Smooth muscle cell of the brain vasculature (primary cell): Measurements from ENCODE around the gene ZFC3H1.

Source experiments
- DNase-seq: peaks from one replicate; pipeline ENCODE4 v3.0.0-alpha.2; 2012; ENCODE audit warnings: low read depth, low spot score

ZFC3H1 gene

DNA sequence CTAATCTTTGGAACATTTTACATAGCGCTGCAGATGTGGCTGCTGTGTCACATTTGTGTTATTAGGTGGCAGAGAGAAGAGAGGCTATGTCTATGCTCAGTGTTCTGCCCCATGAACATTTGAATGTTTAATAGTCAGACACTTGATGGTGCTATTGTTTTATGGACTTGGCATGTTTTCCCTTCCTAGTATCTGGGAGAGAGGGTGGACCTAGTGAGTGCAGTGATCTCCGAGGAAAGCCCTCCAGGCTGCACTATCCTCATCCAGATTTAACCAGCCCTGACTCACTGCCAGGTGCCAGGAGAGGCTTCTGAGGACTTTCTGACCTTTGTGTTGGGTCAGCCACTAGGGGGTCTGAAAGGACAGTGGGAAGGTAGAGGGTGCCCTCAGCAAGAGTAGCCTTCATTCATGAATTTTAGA, 24.3 kb downstream of the ZFC3H1 start:
- DNase-seq, result no peak

DNA sequence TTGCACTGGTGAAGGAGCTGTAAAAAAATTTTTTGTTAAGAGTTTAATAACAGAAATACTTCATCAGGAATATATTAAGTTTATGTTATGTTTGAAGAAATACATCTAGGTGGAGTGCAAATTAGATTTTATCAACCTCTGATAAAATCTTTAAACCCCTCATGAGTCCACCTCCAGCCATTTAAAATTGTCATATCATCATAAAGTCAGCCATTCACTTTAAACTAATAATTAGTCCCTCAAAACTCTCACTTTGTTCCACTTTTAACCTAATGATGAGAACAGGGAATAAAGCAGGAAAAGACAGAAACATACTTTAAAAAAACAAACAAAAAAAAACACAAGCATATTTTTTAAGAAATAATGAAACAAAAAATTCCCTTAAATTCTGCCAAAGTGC, 25.1 kb downstream of the ZFC3H1 start:
- no peak for DNase-seq

- DNase-seq, result peak; percentile 26
Observed at GRCh38 chr12:71636704-71637115, 26.9 kb downstream of the ZFC3H1 start.

DNA sequence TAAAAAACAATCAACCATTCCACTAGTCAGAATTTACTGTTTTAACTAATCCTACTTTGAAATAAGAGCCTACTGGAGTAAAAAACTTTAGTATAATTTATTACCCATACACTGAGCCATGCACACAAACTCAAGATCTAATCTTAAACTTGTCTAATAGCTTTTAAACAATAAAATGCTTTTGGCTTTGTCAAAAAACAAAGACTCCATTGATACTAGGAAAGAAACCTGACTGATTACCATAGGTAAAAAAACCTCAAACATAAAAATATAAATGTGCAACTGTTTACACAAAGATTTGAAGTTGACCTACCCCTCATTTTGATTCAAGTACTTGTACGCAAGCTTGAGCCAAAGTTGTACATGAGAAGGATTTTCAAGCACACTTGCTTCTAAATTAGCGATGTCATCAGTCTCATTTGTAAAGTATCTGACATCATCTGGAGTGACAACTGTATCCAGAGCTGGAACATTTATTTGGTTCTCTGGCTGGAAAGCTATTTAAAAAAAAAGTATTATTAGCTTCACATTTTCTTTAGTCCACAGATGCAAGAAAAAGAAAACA, 36.1 kb downstream of the ZFC3H1 start:
- DNase-seq, result no peak

GRCh38 chr12:71626768-71627167, 36.9 kb downstream of the ZFC3H1 start:
- DNase-seq, result no peak

GRCh38 chr12:71626098-71626497, 37.5 kb downstream of the ZFC3H1 start:
- no peak for DNase-seq

DNA sequence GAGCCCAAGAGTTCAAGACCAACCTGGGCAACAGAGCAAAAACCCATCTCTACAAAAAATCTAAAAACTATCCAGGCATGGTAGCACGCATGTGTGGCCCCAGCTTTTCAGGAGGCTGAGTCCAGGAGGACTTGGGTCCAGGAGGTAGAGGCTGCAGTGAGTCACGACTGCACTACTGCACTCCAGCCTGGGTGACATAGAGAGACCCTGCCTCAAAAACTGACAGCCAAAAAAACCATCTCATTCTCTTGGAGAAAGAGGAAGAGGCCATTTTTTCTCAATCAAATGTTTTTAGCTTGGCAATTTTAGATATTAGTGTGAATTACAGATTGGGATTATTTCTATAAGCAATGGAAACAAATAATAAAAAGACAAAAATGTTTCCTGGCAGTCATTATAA, 38.2 kb downstream of the ZFC3H1 start:
- no peak for DNase-seq

GRCh38 chr12:71621938-71622337, 41.7 kb downstream of the ZFC3H1 start:
- DNase-seq, result no peak

DNA sequence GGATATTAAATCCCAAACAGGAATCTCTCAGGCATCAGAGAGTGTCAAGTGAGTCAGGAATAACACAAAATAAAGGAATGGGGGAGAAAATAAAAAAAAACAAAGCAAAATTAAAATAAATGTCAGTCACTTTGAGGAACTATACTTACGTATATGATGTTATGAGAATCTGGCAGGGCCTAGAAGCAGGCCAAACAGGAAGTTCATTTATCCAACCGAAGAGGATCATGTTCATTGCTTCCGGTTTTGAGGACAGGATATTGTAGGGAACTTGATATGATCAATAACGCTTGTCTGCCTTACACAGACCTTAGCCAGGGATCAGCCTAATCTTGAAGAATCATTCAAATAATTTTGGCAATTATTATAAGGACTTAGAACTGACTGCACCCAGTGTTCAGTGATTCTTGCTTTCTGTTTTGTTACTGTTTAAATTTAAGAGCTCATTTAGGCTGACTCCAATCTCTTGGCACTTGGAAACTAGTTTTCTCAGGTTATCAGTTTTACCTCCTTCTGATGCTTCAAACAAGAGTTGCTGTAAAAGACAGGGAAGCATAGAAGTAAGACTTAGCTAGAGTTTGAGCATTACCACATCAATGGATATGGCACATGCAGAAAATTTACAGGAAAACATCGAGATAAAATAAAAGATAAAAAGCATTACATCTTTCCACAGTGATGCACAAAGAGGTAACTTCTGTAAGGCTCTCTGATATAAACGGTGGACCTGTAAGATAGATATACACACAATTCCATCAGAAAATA, 53.4 kb downstream of the ZFC3H1 start:
- no peak for DNase-seq

GRCh38 chr12:71607494-71608330, 55.9 kb downstream of the ZFC3H1 start:
- DNase-seq, result no peak

- no peak for DNase-seq
Observed at GRCh38 chr12:71605039-71605438, 58.6 kb downstream of the ZFC3H1 start.

- DNase-seq, result no peak
Observed at GRCh38 chr12:71602761-71603577, 60.7 kb downstream of the ZFC3H1 start.

GRCh38 chr12:71601546-71601945, 62.1 kb downstream of the ZFC3H1 start:
- DNase-seq, result no peak

DNA sequence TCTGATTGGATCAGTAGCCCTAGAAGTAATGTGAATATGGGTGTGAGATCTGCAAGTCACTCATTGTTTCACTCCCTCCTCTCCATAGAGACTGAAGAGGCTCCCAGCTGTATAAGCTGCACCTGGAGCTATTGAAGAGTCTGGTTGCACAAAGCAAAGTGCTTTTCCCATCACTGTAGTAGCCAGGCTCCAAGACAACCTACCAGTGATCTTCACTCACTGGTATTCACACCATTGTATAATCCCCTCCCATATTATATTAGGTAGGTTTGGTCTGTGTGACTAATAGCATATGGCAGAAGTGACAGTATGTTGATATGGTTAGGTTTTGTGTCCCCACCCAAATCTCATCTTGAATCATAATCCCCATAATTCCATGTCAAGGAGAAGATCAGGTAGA, 64.4 kb downstream of the ZFC3H1 start:
- DNase-seq, result no peak

GRCh38 chr12:71594214-71594948, 69.3 kb downstream of the ZFC3H1 start:
- DNase-seq, result no peak

DNA sequence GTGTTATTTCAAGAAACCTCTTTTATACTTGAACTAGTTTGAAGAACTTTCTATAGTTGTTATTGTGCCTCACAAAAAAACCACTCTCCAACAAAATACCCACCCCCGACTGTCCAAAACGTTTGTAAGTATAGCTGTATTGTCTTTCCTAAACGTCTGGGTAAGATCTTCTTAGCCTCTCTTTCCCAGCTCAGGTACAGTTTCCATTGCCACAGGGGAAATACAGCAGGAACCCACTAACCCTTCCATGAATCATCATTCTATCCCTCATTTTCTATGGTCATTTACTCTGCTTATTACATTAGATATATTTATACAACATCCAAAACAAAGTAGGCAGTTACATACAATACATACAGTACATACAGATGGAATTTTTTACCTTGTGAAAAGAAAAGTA, 70.8 kb downstream of the ZFC3H1 start:
- no peak for DNase-seq

DNA sequence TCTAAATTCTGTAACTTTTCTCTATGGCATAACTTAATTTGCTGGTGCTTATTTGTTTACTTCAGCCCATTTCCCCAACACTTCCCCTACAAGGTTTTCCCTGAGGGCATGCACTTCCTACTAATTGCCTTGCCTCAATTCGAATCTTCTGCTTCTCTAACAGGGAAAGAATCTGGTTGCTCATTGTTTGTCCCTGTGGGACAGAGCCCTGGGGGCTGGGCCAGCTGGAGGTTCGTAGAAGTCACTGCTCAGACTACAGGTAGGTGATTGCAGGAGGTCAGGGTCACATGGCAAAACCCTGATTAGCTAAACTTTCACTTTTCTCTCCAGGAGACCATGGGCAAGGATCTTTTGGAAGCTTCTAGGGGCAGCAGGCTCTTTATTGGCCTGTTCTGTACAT, 72.0 kb downstream of the ZFC3H1 start:
- DNase-seq, result no peak

DNA sequence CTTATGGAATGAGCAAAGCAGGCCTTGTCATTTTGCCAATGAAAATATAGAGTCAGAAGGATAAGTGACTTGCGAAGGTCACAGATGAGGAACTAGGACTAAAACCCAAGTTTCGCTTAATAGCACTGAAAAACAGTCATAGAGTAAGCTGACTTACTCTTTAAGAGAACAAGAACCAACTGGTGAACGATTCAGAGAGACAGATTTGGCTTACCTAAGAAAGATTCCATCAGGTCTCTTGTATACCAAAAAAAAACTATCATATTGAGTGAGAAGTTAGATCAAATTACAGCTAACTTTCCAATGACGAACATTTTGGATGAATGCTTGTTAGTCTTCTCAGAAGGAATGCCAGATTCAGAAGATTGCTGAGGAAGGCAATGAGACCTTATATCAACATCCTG, 74.2 kb downstream of the ZFC3H1 start:
- DNase-seq, result no peak

DNA sequence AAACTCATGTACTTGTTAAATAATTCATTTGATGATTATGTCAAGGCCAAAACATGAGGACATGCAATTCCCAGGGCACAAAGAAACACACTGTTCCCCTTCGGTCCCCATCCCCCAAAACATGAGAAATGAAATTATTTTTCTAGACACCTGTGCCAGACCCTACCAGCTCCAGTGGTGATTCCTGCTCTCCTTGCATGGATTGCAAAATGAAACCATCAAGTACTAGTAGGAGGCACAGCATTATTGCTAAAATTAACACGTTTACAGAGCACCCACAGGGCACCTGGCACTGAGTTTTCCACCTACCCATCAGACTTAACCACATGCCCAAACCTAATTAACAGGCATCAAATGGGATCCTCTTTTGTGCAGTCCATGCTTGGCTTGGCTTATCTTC, 76.6 kb downstream of the ZFC3H1 start:
- no peak for DNase-seq

- no peak for DNase-seq
Observed at GRCh38 chr12:71585218-71585617, 78.4 kb downstream of the ZFC3H1 start.

DNA sequence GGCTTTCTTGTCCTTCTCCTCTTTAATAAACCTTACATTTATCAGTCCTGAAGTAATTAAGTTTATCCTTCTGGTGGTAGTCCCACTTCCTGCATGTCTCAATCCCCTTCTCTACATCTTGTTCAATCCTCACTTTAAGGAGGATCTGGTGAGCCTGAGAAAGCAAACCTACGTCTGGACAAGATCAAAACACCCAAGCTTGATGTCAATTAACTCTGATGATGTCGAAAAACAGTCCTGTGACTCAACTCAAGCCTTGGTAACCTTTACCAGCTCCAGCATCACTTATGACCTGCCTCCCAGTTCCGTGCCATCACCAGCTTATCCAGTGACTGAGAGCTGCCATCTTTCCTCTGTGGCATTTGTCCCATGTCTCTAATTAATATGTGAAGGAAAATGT, 79.3 kb downstream of the ZFC3H1 start:
- no peak for DNase-seq
